K562 (cell line): ENCODE data around the gene ADAM8. TPM values are rescaled to one million over a fixed set of nuclear protein-coding genes. Genes with fewer than 3 reads are reported as not detected.

ENCODE experiments used
- SMARCA4 ChIP-seq: fragments of 450-650 bp; IDR thresholded peaks from 2 replicates; pipeline ENCODE4 v1.6.1; 2016
- TCF3 ChIP-seq: sonication (generic); formaldehyde crosslinking; IDR thresholded peaks from 2 replicates; pipeline ENCODE4 v1.4.0; 2020; ENCODE audit warnings: mild to moderate bottlenecking, missing genetic modification reagents
- TEAD4 ChIP-seq, 2 experiments: sonication (generic) in 1 of 2; formaldehyde crosslinking in 1 of 2; IDR thresholded peaks; 2 replicates each; pipeline versions ENCODE4 v1.6.1 to v1.8.0; 2012 to 2022; ENCODE audit warnings: borderline replicate concordance in 1 of 2, inconsistent platforms in 1 of 2, low read length in 1 of 2, mild to moderate bottlenecking in 1 of 2, missing genetic modification reagents in 1 of 2
- polyA plus RNA-seq, 8 experiments: library from polyadenylated mRNA; depleted of rRNA in 4 of 8; stranded (reverse) in 5 of 8; unstranded in 3 of 8; fragments of >200 nt; fragmentation: Nextera tagmentation in 2 of 8; fragmentation: Illumina TruSeq in 1 of 8; extraction: Ambion mirVana in 2 of 8; extraction: Trizol in 1 of 8; gene quantifications; 2 replicates each; pipeline versions ENCODE4 v1.2.1 to v1.2.3, GENCODE V29; 2011 to 2014; ENCODE audit warnings: inconsistent platforms in 1 of 8, missing spikeins in 1 of 8
- total RNA-seq, 7 experiments: library from RNA; depleted of rRNA in 6 of 7; stranded (reverse); fragments of >200 nt in 6 of 7; fragmentation: Illumina TruSeq in 2 of 7; extraction: Trizol in 2 of 7; gene quantifications; 2 replicates each; pipeline versions ENCODE4 v1.2.1 to v1.2.3, GENCODE V29; 2011 to 2021; ENCODE audit warnings: low replicate concordance in 1 of 7
- TF ChIP-seq, protein P1 (sequence below): sonication (generic); formaldehyde crosslinking; IDR thresholded peaks from 2 replicates; pipeline ENCODE4 v1.8.0; 2023; ENCODE audit warnings: mild to moderate bottlenecking, missing genetic modification reagents

The ADAM8 gene
- total and polyA plus RNA-seq, 9 of the 15 experiments (the other 6 are each of a cell fraction or from before 2014, with no cell fraction given): 0.07 to 7.0 (median 1.1) TPM

DNA sequence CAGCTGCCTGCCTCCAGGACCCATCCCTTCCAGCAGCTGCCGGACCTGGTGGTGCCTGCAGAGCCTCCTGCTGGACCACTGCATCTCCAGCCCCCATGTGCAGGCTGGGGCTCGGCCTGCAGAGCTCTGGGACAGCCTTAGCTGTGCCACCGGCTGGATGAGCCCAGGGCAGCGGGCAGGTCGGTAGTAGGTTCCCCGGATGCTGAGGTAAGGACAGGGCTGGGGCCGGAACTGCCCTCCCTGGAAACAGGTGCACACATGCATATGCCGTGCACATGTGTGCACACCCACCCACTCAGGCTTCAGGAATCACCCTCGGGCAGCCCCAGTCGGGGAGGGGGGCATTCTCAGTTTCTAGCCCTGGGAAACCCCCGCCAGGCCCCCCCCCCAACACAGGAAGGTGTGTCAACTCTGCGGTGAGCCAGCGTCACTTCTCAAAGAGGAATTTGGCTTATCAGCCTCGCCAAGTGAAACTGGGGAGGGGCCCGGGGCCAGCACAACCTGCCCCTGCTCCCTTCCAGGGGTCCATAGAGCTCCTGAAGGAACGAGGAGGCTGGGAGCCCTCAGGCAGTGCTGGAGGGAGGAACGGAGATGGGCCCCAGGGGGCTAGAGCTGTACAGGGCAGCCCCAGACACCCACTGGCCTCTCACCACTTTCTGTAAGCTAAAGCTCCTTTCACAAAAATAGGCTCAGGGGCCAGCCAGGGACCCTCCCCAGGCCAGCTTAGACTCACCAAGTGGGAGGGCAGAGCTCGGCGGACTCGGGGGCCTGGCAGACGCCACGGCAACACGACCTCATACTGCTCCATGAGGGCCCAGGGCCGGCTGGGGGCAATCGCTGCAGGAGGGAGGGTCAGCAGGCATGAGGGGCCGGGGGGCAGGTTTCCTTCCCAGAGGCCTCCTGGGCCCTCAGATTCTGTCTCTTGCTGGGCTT lies 1.7 kb downstream of the ADAM8 start (continued):
- TF ChIP-seq, protein P1, sequence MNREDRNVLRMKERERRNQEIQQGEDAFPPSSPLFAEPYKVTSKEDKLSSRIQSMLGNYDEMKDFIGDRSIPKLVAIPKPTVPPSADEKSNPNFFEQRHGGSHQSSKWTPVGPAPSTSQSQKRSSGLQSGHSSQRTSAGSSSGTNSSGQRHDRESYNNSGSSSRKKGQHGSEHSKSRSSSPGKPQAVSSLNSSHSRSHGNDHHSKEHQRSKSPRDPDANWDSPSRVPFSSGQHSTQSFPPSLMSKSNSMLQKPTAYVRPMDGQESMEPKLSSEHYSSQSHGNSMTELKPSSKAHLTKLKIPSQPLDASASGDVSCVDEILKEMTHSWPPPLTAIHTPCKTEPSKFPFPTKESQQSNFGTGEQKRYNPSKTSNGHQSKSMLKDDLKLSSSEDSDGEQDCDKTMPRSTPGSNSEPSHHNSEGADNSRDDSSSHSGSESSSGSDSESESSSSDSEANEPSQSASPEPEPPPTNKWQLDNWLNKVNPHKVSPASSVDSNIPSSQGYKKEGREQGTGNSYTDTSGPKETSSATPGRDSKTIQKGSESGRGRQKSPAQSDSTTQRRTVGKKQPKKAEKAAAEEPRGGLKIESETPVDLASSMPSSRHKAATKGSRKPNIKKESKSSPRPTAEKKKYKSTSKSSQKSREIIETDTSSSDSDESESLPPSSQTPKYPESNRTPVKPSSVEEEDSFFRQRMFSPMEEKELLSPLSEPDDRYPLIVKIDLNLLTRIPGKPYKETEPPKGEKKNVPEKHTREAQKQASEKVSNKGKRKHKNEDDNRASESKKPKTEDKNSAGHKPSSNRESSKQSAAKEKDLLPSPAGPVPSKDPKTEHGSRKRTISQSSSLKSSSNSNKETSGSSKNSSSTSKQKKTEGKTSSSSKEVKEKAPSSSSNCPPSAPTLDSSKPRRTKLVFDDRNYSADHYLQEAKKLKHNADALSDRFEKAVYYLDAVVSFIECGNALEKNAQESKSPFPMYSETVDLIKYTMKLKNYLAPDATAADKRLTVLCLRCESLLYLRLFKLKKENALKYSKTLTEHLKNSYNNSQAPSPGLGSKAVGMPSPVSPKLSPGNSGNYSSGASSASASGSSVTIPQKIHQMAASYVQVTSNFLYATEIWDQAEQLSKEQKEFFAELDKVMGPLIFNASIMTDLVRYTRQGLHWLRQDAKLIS (CRISPR knock-in tag): 0 out of 2 replicates have a peak, but pooled peaks have one; percentile 26
- TF ChIP-seq SMARCA4 (0 out of 2 replicates have a peak, but pooled peaks have one; percentile 37), TCF3 (CRISPR knock-in tag) (peak; percentile 51), TEAD4 (IDR thresholded peaks at IDR 0.05; ENCODE audit: low read length) (peak; percentile 59; the same call in 1 of the 2 replicates), TEAD4 (CRISPR knock-in tag; IDR thresholded peaks at IDR 0.05; ENCODE audit: borderline replicate concordance) (no peak)
